GM23338 (cell line): ENCODE measurements around the gene LRBA. TPM values are rescaled to one million over a fixed set of nuclear protein-coding genes. Genes with fewer than 3 reads are reported as not detected.

Experiments
- ATAC-seq: fragments of 200-7000 bp; cut with Tn5 transposase; 3 replicates; pipeline ENCODE4 v1.9.1; 2020
- DNase-seq: peaks from one replicate; pipeline ENCODE4 v3.0.0-alpha.2; 2015; ENCODE audit warnings: low spot score
- H2AFZ ChIP-seq: fragments of 200-600 bp; sonication (generic); 2 replicates; pipeline ENCODE4 v1.8.0; 2016; ENCODE audit warnings: antibody characterized with exemption, mild to moderate bottlenecking, moderate library complexity
- H3F3A ChIP-seq: fragments of 200-600 bp; sonication (generic); replicated peaks from 2 replicates; pipeline ENCODE4 v1.8.0; 2017; ENCODE audit warnings: antibody characterized with exemption, mixed run types, low read depth
- H3K27ac ChIP-seq: fragments of 200-600 bp; sonication (generic); 2 replicates; pipeline ENCODE4 v1.6.1; 2016; ENCODE audit warnings: low read depth
- H3K27me3 ChIP-seq: fragments of 200-600 bp; sonication (generic); 2 replicates; pipeline ENCODE4 v1.8.0; 2016; ENCODE audit warnings: mild to moderate bottlenecking, mixed run types, moderate library complexity; ENCODE audit not compliant: insufficient read depth
- H3K36me3 ChIP-seq: fragments of 200-600 bp; sonication (generic); 2 replicates; pipeline ENCODE4 v1.8.0; 2016; ENCODE audit warnings: mild to moderate bottlenecking; ENCODE audit not compliant: insufficient read depth
- H3K4me1 ChIP-seq: fragments of 200-600 bp; sonication (generic); 2 replicates; pipeline ENCODE4 v1.8.0; 2016; ENCODE audit warnings: mild to moderate bottlenecking, moderate library complexity; ENCODE audit not compliant: insufficient read depth
- H3K4me2 ChIP-seq: fragments of 200-600 bp; sonication (generic); 2 replicates; pipeline ENCODE4 v1.7.1; 2017; ENCODE audit warnings: mixed run types
- H3K4me3 ChIP-seq: fragments of 200-600 bp; sonication (generic); 2 replicates; pipeline ENCODE4 v1.6.1; 2016; ENCODE audit warnings: mixed run types
- H3K79me2 ChIP-seq: fragments of 200-600 bp; sonication (generic); replicated peaks from 2 replicates; pipeline ENCODE4 v1.8.0; 2017; ENCODE audit warnings: mild to moderate bottlenecking; ENCODE audit not compliant: insufficient read depth
- H3K9me2 ChIP-seq: fragments of 200-600 bp; sonication (generic); 2 replicates; pipeline ENCODE4 v1.8.0; 2017; ENCODE audit not compliant: insufficient read depth
- H4K20me1 ChIP-seq: fragments of 200-600 bp; sonication (generic); replicated peaks from 2 replicates; pipeline ENCODE4 v1.8.0; 2017; ENCODE audit warnings: mild to moderate bottlenecking; ENCODE audit not compliant: insufficient read depth
- H3K27ac Mint-ChIP-seq: 2 replicates; pipeline ENCODE4 v1.8.0; 2020; ENCODE audit warnings: inconsistent platforms, mild to moderate bottlenecking, moderate library complexity, mixed read lengths
- H3K27me3 Mint-ChIP-seq: 3 replicates; pipeline ENCODE4 v1.8.0; 2022; ENCODE audit warnings: low read depth, mild to moderate bottlenecking, moderate library complexity, mixed read lengths, inconsistent platforms; ENCODE audit not compliant: insufficient read depth, poor library complexity
- H3K36me3 Mint-ChIP-seq: 3 replicates; pipeline ENCODE4 v1.8.0; 2021; ENCODE audit warnings: low read depth, mild to moderate bottlenecking, inconsistent platforms, moderate library complexity, mixed read lengths
- H3K4me1 Mint-ChIP-seq: 3 replicates; pipeline ENCODE4 v1.8.0; 2020; ENCODE audit warnings: mild to moderate bottlenecking, inconsistent platforms, mixed read lengths
- H3K4me3 Mint-ChIP-seq: 3 replicates; pipeline ENCODE4 v1.8.0; 2021; ENCODE audit warnings: moderate library complexity, mild to moderate bottlenecking, inconsistent platforms, mixed read lengths
- H3K9me3 Mint-ChIP-seq: 3 replicates; pipeline ENCODE4 v1.8.0; 2020; ENCODE audit warnings: moderate library complexity, mild to moderate bottlenecking, inconsistent platforms, mixed read lengths
- CREB1 ChIP-seq: fragments of 250-450 bp; sonication (Bioruptor Pico); IDR thresholded peaks from 2 replicates; pipeline ENCODE4 v1.5.0; 2020; ENCODE audit warnings: low read depth, mild to moderate bottlenecking, moderate library complexity
- CTCF ChIP-seq, 2 experiments: fragments of 200-600 bp in 1 of 2; sonication (generic) in 1 of 2; conservative IDR thresholded peaks; 2 replicates each; pipeline versions ENCODE4 v1.5.1 to v1.6.1; 2016 to 2017; ENCODE audit warnings: antibody characterized with exemption in 2 of 2, low read depth in 2 of 2, mild to moderate bottlenecking in 2 of 2, moderate library complexity in 1 of 2
- ETS1 ChIP-seq: IDR thresholded peaks from 2 replicates; pipeline ENCODE4 v1.6.1; 2016; ENCODE audit warnings: antibody characterized with exemption
- EZH2 ChIP-seq: fragments of 200-600 bp; sonication (generic); IDR thresholded peaks from one replicate; pipeline ENCODE4 v1.8.0; 2017; ENCODE audit warnings: antibody characterized with exemption, mild to moderate bottlenecking, low read depth; ENCODE audit not compliant: unreplicated experiment
- EZH2phosphoT487 ChIP-seq: fragments of 200-600 bp; sonication (generic); IDR thresholded peaks from one replicate; pipeline ENCODE4 v1.8.1; 2018; ENCODE audit warnings: antibody characterized with exemption; ENCODE audit not compliant: unreplicated experiment
- JUNB ChIP-seq: IDR thresholded peaks from one replicate; pipeline ENCODE4 v1.6.1; 2016; ENCODE audit warnings: antibody characterized with exemption; ENCODE audit not compliant: unreplicated experiment
- NANOG ChIP-seq: IDR thresholded peaks from 2 replicates; pipeline ENCODE4 v1.6.1; 2016; ENCODE audit warnings: antibody characterized with exemption, borderline replicate concordance
- POLR2AphosphoS5 ChIP-seq: IDR thresholded peaks from 2 replicates; pipeline ENCODE4 v1.6.1; 2016; ENCODE audit warnings: antibody characterized with exemption, low read depth
- REST ChIP-seq: IDR thresholded peaks from one replicate; pipeline ENCODE4 v1.6.1; 2018; ENCODE audit warnings: antibody characterized with exemption; ENCODE audit not compliant: unreplicated experiment
- STAT1 ChIP-seq: IDR thresholded peaks from one replicate; pipeline ENCODE4 v1.6.1; 2016; ENCODE audit warnings: antibody characterized with exemption; ENCODE audit not compliant: unreplicated experiment
- ZNF114 ChIP-seq: fragments of 250-450 bp; sonication (Bioruptor Pico); IDR thresholded peaks from 2 replicates; pipeline ENCODE4 v1.5.0; 2020; ENCODE audit warnings: mild to moderate bottlenecking, moderate library complexity
- ZNF331 ChIP-seq: fragments of 250-450 bp; sonication (Bioruptor Pico); IDR thresholded peaks from 2 replicates; pipeline ENCODE4 v1.5.0; 2020; ENCODE audit warnings: low read depth, mild to moderate bottlenecking, moderate library complexity
- polyA plus RNA-seq: library from polyadenylated mRNA; unstranded; fragments of >200 nt; fragmentation: Nextera tagmentation; extraction: Ambion mirVana; gene quantifications from 2 replicates; pipeline ENCODE4 v1.2.1, GENCODE V29; 2016
- total RNA-seq: library from RNA; depleted of rRNA; stranded (reverse); fragments of >200 nt; shearing (Covaris generic); gene quantifications from 2 replicates; pipeline ENCODE4 v1.2.3, GENCODE V29; 2014
- TF ChIP-seq, protein P1 (sequence below): fragments of 250-450 bp; sonication (Bioruptor Pico); IDR thresholded peaks from 2 replicates; pipeline ENCODE4 v1.5.0; 2020; ENCODE audit warnings: mild to moderate bottlenecking, moderate library complexity

Gene LRBA
- total and polyA plus RNA-seq, 2 experiments from 2014 or later = 23.3 to 126 TPM

DNA sequence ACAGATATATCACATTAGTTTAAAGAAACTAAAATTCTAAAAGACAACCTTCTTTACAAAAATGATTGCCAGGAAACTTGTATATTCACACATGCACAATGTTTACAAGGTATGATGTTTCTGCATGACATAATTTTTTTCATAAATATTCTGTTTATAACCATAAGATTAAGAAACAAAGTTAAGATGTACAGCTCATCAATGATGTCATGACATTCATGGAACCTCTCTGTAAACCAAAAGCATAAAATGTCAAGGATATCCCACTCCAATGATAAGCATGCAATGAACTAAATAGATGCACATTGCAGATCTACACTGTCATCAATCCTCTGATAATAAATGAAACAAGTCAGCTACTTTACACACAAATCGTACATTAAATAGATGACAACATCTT, 297.1 kb downstream of the LRBA start:
- DNase-seq = no peak
- Mint-ChIP-seq H3K4me3 (no peak overlapping the region), H3K9me3 (no peaks in the 10 kb centered on the region), H3K27ac (no peak overlapping the region), H3K36me3 (no peaks in the 10 kb centered on the region), H3K27me3 (peaks cover 2% of the 10 kb centered on the region), H3K4me1 (no peaks in the 10 kb centered on the region)
- Histone ChIP-seq H2AFZ (no peak overlapping the region), H3F3A (no peaks in the 10 kb centered on the region), H3K4me2 (no peak overlapping the region), H3K36me3 (no peaks in the 10 kb centered on the region), H4K20me1 (no peaks in the 10 kb centered on the region), H3K27me3 (no peaks in the 10 kb centered on the region), H3K4me1 (no peaks in the 10 kb centered on the region), H3K9me2 (no peaks in the 10 kb centered on the region), H3K79me2 (no peaks in the 10 kb centered on the region), H3K4me3 (no peak overlapping the region), H3K27ac (no peak overlapping the region)
- TF ChIP-seq EZH2phosphoT487 = no peak
- TF ChIP-seq CREB1 (CRISPR knock-in tag) = no peak
- TF ChIP-seq ZNF114 (CRISPR knock-in tag) = no peak
- no peak for TF ChIP-seq ETS1
- no peak for TF ChIP-seq JUNB
- no peak for TF ChIP-seq EZH2
- no peak for TF ChIP-seq STAT1
- TF ChIP-seq ZNF331 (CRISPR knock-in tag) = no peak
- TF ChIP-seq REST = no peak
- TF ChIP-seq CTCF (conservative IDR thresholded peaks at IDR 0.05; ENCODE audit: low read depth in 2 of 2) = no peak
- no peak for TF ChIP-seq NANOG
- TF ChIP-seq POLR2AphosphoS5 = no peak
- TF ChIP-seq, protein P1, sequence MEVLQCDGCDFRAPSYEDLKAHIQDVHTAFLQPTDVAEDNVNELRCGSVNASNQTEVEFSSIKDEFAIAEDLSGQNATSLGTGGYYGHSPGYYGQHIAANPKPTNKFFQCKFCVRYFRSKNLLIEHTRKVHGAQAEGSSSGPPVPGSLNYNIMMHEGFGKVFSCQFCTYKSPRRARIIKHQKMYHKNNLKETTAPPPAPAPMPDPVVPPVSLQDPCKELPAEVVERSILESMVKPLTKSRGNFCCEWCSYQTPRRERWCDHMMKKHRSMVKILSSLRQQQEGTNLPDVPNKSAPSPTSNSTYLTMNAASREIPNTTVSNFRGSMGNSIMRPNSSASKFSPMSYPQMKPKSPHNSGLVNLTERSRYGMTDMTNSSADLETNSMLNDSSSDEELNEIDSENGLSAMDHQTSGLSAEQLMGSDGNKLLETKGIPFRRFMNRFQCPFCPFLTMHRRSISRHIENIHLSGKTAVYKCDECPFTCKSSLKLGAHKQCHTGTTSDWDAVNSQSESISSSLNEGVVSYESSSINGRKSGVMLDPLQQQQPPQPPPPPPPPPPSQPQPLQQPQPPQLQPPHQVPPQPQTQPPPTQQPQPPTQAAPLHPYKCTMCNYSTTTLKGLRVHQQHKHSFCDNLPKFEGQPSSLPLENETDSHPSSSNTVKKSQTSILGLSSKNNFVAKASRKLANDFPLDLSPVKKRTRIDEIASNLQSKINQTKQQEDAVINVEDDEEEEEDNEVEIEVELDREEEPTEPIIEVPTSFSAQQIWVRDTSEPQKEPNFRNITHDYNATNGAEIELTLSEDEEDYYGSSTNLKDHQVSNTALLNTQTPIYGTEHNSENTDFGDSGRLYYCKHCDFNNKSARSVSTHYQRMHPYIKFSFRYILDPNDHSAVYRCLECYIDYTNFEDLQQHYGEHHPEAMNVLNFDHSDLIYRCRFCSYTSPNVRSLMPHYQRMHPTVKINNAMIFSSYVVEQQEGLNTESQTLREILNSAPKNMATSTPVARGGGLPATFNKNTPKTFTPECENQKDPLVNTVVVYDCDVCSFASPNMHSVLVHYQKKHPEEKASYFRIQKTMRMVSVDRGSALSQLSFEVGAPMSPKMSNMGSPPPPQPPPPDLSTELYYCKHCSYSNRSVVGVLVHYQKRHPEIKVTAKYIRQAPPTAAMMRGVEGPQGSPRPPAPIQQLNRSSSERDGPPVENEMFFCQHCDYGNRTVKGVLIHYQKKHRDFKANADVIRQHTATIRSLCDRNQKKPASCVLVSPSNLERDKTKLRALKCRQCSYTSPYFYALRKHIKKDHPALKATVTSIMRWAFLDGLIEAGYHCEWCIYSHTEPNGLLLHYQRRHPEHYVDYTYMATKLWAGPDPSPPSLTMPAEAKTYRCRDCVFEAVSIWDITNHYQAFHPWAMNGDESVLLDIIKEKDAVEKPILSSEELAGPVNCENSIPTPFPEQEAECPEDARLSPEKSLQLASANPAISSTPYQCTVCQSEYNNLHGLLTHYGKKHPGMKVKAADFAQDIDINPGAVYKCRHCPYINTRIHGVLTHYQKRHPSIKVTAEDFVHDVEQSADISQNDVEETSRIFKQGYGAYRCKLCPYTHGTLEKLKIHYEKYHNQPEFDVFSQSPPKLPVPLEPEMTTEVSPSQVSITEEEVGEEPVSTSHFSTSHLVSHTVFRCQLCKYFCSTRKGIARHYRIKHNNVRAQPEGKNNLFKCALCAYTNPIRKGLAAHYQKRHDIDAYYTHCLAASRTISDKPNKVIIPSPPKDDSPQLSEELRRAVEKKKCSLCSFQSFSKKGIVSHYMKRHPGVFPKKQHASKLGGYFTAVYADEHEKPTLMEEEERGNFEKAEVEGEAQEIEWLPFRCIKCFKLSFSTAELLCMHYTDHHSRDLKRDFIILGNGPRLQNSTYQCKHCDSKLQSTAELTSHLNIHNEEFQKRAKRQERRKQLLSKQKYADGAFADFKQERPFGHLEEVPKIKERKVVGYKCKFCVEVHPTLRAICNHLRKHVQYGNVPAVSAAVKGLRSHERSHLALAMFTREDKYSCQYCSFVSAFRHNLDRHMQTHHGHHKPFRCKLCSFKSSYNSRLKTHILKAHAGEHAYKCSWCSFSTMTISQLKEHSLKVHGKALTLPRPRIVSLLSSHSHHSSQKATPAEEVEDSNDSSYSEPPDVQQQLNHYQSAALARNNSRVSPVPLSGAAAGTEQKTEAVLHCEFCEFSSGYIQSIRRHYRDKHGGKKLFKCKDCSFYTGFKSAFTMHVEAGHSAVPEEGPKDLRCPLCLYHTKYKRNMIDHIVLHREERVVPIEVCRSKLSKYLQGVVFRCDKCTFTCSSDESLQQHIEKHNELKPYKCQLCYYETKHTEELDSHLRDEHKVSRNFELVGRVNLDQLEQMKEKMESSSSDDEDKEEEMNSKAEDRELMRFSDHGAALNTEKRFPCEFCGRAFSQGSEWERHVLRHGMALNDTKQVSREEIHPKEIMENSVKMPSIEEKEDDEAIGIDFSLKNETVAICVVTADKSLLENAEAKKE (CRISPR knock-in tag) = no peak
- no peak for ATAC-seq
